Thyroid gland (tissue), 4 donors: ENCODE data around the gene IL22RA1. TPM values are rescaled to one million over a fixed set of nuclear protein-coding genes. Genes with fewer than 3 reads are reported as not detected.

Source experiments
- DNase-seq, 2 donors: peaks; one replicate each; pipeline ENCODE4 v3.0.0-alpha.2; 2019
- H3K27ac ChIP-seq, 3 donors: fragments of 200-600 bp; sonication (generic); 1 replicate in 2 of 3; 2 replicates in 1 of 3; pipeline ENCODE4 v1.5.1; 2016 to 2019; ENCODE audit warnings: mild to moderate bottlenecking in 1 of 3, moderate library complexity in 1 of 3
- H3K27me3 ChIP-seq: fragments of 200-600 bp; sonication (generic); one replicate; pipeline ENCODE4 v1.5.1; 2019
- H3K36me3 ChIP-seq, 2 donors: fragments of 200-600 bp; sonication (generic); one replicate each; pipeline ENCODE4 v1.5.1; 2016 to 2019
- H3K4me1 ChIP-seq, 2 donors: fragments of 200-600 bp; sonication (generic); one replicate each; pipeline ENCODE4 v1.5.1; 2017 to 2019
- H3K4me3 ChIP-seq, 3 donors: fragments of 200-600 bp; sonication (generic); replicated peaks in 1 of 3; 1 replicate in 2 of 3; 2 replicates in 1 of 3; pipeline ENCODE4 v1.5.1; 2016; ENCODE audit warnings: mild to moderate bottlenecking in 1 of 3
- H3K9me3 ChIP-seq: fragments of 200-600 bp; sonication (generic); one replicate; pipeline ENCODE4 v1.5.1; 2017
- CTCF ChIP-seq, 6 experiments: fragments of 200-600 bp in 3 of 6; fragments of 450-650 bp in 3 of 6; sonication (generic) in 3 of 6; IDR thresholded peaks; one replicate each; pipeline ENCODE4 v1.5.1; 2016 to 2019; ENCODE audit warnings: antibody characterized with exemption in 6 of 6, mild to moderate bottlenecking in 2 of 6, inconsistent platforms in 1 of 6, moderate library complexity in 1 of 6
- POLR2A ChIP-seq, 2 donors: fragments of 450-650 bp; IDR thresholded peaks; one replicate each; pipeline ENCODE4 v1.6.1; 2017; ENCODE audit warnings: antibody characterized with exemption in 2 of 2, mild to moderate bottlenecking in 2 of 2, moderate library complexity in 1 of 2
- WGBS, 2 donors: methylation state at CpG; one replicate each; pipeline ENCODE4 v1.1.5; 2017; 5-methylcytosine and 5-hydroxymethylcytosine counted together
- intact Hi-C: fragments of 100-400 bp; cut with DNase I; formaldehyde crosslinking; loops from one replicate; pipeline ENCODE4 v1.15.1; 2023
- total RNA-seq, 4 donors: library from RNA; depleted of rRNA; stranded (reverse); fragments of >200 nt; gene quantifications; one replicate each; pipeline ENCODE4 v1.2.3, GENCODE V29; 2016

The IL22RA1 gene
- total RNA-seq, 4 donors from 2014 or later: 1.1 TPM; not detected in 3

GRCh38 chr1:24089027-24089742, 53.8 kb downstream of the IL22RA1 start:
- Histone ChIP-seq H3K4me3 (no peak overlapping the region), H3K27me3 (no peaks in the 10 kb centered on the region), H3K27ac (no peak overlapping the region), H3K4me1 (peaks cover 0 to 11% of the 10 kb centered on the region in 2 donors), H3K36me3 (no peaks in the 10 kb centered on the region), H3K9me3 (no peaks in the 10 kb centered on the region)
- intact Hi-C loops: no loop called here
- no peak for DNase-seq
- 74 to 84% methylated on average over 5 to 14 of the region's 14 CpGs for WGBS, 2 donors
- TF ChIP-seq POLR2A (IDR thresholded peaks at IDR 0.05) (no peak), CTCF (IDR thresholded peaks at IDR 0.05) (no peak)

- Histone ChIP-seq H3K36me3 (no peaks in the 10 kb centered on the region), H3K27me3 (no peaks in the 10 kb centered on the region), H3K4me3 (no peak overlapping the region), H3K4me1 (peaks cover 0 to 11% of the 10 kb centered on the region in 2 donors), H3K27ac (no peak overlapping the region), H3K9me3 (no peaks in the 10 kb centered on the region)
- intact Hi-C loops: no loop called here
- no peak for DNase-seq
- 96 to 99% methylated on average over 10 to 15 of the region's 16 CpGs for WGBS, 2 donors
- TF ChIP-seq CTCF (IDR thresholded peaks at IDR 0.05) (no peak), POLR2A (IDR thresholded peaks at IDR 0.05) (no peak)
Observed at GRCh38 chr1:24086466-24086865, 56.5 kb downstream of the IL22RA1 start.

GRCh38 chr1:24085546-24085945, 57.4 kb downstream of the IL22RA1 start:
- H3K36me3 ChIP-seq: no peaks in the 10 kb centered on the region
- no peak for DNase-seq
- H3K4me3 ChIP-seq: no peak overlapping the region
- TF ChIP-seq CTCF (IDR thresholded peaks at IDR 0.05) (no peak), POLR2A (IDR thresholded peaks at IDR 0.05) (no peak)
- H3K27ac ChIP-seq: no peak overlapping the region
- 72 to 83% methylated on average over 3 of the region's 3 CpGs for WGBS, 2 donors
- no peaks in the 10 kb centered on the region for H3K9me3 ChIP-seq
- peaks cover 0 to 10% of the 10 kb centered on the region in 2 donors for H3K4me1 ChIP-seq
- intact Hi-C loops: no loop called here
- H3K27me3 ChIP-seq: no peaks in the 10 kb centered on the region

GRCh38 chr1:24085007-24085406, 57.9 kb downstream of the IL22RA1 start:
- Histone ChIP-seq H3K9me3 (no peaks in the 10 kb centered on the region), H3K27me3 (no peaks in the 10 kb centered on the region), H3K4me1 (peaks cover 0 to 5% of the 10 kb centered on the region in 2 donors), H3K4me3 (no peak overlapping the region), H3K36me3 (no peaks in the 10 kb centered on the region), H3K27ac (no peak overlapping the region)
- intact Hi-C loops: no loop called here
- no peak for DNase-seq
- TF ChIP-seq CTCF (IDR thresholded peaks at IDR 0.05): no peak
- TF ChIP-seq POLR2A (IDR thresholded peaks at IDR 0.05): no peak

GRCh38 chr1:24084050-24084449, 58.9 kb downstream of the IL22RA1 start:
- no peak for DNase-seq
- H3K4me3 ChIP-seq: no peak overlapping the region
- 89 to 91% methylated on average over 7 of the region's 7 CpGs for WGBS, 2 donors
- no peaks in the 10 kb centered on the region for H3K9me3 ChIP-seq
- H3K27ac ChIP-seq: no peak overlapping the region
- H3K4me1 ChIP-seq: no peaks in the 10 kb centered on the region
- H3K36me3 ChIP-seq: no peaks in the 10 kb centered on the region
- intact Hi-C loops: no loop called here
- TF ChIP-seq POLR2A (IDR thresholded peaks at IDR 0.05) (no peak), CTCF (IDR thresholded peaks at IDR 0.05) (no peak)
- no peaks in the 10 kb centered on the region for H3K27me3 ChIP-seq
